ENCODE data around the gene CLDN16.
A peak's percentile ranks its signal among the peaks of the same experiment; 100 is the strongest.

Gene CLDN16, protein sequence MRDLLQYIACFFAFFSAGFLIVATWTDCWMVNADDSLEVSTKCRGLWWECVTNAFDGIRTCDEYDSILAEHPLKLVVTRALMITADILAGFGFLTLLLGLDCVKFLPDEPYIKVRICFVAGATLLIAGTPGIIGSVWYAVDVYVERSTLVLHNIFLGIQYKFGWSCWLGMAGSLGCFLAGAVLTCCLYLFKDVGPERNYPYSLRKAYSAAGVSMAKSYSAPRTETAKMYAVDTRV

DNA sequence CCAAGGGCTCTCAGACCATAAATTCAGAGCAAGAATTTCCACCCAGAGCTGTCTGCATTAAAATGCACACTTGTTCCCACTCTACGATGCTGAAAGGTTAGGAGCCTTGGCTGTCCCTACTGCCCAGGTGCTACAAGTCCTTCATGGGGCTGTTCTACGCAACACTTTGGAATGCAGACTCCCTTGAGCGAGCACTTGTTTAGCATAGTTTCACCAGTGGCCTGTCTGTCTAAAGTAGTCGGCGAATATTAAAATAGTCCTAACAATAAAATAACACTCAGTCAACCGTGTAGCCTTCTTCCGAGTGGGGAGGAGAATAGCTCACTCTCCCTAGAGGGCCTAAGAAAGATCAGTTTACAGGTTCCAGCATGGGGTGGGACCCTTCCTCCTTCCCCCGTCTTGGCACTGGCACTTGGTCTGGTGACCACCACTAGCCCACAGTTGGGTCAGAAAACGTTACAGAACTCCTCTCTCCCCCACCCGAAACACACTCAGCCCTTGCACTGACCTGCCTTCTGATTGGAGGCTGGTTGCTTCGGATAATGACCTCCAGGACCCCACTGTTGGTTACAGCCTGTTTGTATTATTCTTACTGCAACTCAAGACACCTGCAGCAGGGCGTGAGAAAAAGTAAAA lies at the start of gene CLDN16:
Gene CLDN16, plus strand, starts transcription at position 586 of the 636 bp plus-strand sequence. CDS start 167 bp downstream, outside the sequence.
- DNase-seq (ENCODE audit: low spot score) = peak; percentile 90

DNA sequence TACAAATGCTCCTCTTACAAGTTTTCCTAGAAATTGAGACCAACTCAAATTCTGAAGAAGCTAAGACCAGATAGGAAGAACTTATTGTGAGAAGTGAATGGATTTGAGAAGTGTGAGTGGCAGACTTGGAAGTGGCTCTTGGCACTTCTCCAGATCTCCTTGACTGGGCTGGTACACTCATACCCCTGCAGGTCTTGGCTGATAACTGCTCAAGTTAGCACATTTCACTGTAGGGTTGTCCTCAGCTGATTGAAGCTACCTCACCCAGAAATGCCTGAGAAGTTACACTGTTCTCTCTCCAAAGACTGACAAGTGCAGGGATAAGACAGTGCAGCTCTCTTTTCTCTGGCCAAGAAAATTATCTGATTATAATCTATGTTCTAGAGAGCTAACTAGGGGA lies 49.2 kb upstream of the CLDN16 start:
- DNase-seq (ENCODE audit: low spot score) = peak; percentile 90

DNA sequence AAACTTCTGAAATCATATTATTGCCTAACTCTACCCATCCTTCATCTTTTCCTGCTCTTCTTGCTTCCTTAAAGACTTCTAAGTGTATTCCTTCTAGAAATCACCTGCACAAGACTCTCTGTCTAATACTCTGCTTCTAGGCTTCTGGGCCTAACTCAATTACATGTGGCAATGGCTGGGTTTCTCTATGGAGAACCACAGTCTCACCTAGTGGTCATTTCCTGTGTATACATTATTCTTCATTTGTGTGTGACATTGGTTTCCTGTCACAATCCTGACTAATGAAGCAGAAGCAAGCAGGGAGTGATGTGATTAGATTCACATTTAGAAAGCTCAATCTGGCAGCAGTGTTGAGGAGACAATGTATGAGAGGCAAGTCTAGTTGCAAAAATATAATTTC lies 48.8 kb upstream of the CLDN16 start:
- DNase-seq (ENCODE audit: low spot score) = peak; percentile 72

GRCh38 chr3:190340071-190340470 lies 47.9 kb upstream of the CLDN16 start:
- peak; percentile 36 for DNase-seq (ENCODE audit: low spot score)

GRCh38 chr3:190345027-190345821 lies 42.7 kb upstream of the CLDN16 start:
- DNase-seq (ENCODE audit: low spot score) = peak; percentile 100

DNA sequence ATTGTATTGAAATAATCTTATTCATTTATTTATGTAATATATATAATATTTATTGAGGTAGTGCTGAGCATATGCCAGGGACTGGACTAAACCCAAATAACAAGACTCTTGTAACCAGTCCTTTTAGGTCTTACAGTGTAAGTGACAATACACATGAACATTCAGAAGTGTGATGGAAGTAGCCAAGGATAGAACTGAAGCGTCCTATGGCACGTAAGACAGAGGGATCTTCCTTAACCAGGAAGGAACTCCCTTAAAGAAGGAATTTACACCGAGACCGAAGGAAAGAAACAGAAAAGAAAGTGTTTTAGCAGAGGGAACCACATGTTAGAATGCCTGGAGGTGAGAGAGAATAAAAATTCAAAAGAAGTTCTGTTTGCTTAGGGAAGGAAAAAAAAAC lies 42.1 kb upstream of the CLDN16 start:
- peak; percentile 81 for DNase-seq (ENCODE audit: low spot score)

DNA sequence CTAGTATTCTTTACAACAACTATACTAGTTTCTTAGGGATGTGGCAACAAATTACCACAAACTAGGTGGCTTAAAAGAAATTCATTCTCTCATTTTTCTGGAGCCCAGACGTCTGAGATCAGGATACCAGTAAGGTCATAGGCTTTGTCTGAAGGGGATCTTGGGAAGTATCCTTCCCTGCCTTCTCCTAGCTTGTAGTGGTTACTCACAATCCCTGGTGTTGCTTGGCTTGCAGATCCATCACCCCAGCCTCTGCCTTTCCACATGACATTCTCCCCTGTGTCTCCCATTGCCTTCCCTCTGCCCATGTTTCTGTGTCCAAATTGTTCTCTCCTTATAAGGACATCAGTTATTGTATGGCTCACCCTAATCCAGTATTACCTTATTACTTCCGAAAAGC lies 41.4 kb upstream of the CLDN16 start:
- DNase-seq (ENCODE audit: low spot score) = peak; percentile 73

DNA sequence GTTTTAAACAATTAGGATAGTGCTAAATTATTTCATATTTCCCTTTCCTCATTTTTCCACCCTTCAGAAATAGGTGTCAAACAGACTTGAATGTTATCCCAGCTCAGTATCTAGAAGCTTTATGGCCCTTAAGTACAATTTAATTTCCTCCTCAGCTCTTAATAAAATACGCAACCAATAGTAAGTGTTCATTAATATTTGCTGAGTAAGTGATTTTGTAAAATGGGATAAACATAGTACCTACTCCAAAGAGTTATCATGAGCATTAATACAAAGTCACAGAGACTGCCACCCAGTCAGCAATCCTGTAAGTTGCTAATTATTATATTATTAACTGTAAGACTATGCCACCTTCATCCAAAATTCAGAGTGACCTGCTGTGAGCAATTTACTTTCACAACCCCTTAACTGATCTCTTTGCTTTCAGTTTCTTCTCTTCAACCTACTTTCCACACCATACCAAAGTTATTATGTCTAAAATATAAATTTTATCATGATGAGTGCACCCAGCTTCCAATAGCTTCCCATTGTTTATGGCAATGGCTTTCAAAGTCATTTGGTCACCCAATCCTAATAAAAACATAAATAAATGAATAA lies 35.0 kb upstream of the CLDN16 start:
- DNase-seq (ENCODE audit: low spot score) = no peak

GRCh38 chr3:190356246-190356645 lies 31.7 kb upstream of the CLDN16 start:
- DNase-seq (ENCODE audit: low spot score) = no peak

GRCh38 chr3:190357468-190357867 lies 30.5 kb upstream of the CLDN16 start:
- no peak for DNase-seq (ENCODE audit: low spot score)

GRCh38 chr3:190359813-190360212 lies 28.1 kb upstream of the CLDN16 start:
- DNase-seq (ENCODE audit: low spot score) = no peak

- no peak for DNase-seq (ENCODE audit: low spot score)
Measured at GRCh38 chr3:190360228-190360627, 27.7 kb upstream of the CLDN16 start.

GRCh38 chr3:190361791-190362190 lies 26.2 kb upstream of the CLDN16 start:
- no peak for DNase-seq (ENCODE audit: low spot score)

DNA sequence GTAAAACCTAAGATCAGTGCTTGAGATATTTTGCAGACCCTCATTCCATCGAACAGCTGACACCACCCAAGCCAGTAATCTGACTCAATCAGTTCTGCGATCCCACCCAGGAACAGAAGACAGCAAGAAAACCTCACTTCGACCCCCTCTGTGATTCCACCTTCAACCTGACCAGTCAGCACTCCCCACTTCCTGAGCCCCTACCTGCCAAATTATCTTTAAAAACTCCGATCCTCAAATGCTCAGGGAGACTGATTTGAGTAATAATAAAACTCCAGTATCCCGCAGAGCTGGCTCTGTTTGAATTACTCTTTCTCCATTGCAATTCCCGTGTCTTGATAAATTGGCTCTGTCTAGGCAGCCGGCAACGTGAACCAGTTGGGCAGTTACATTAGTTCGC lies 25.7 kb upstream of the CLDN16 start:
- DNase-seq (ENCODE audit: low spot score) = no peak

- peak; percentile 73 for DNase-seq (ENCODE audit: low spot score)
Measured at GRCh38 chr3:190366133-190366532, 21.8 kb upstream of the CLDN16 start.

- DNase-seq (ENCODE audit: low spot score) = no peak
Measured at GRCh38 chr3:190368881-190369280, 19.1 kb upstream of the CLDN16 start.

- DNase-seq (ENCODE audit: low spot score) = no peak
Measured at GRCh38 chr3:190369668-190370295, 18.2 kb upstream of the CLDN16 start.

DNA sequence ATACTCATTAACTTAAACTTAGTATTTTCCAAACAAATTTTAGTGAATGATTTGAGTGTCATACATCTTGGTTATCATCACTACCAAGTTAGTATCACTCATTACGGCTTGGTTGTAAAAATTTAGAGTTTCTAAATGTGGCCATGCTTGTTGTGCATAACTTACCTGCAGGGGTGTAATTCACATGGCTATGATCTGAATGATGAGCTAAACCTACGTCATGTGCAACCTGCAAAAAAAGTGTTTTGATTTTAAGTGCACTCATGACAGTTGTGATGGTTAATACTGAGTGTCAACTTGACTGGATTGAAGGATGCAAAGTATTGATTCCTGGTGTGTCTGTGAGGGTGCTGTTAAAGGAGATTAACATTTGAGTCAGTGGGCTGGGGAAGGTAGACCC lies 17.6 kb upstream of the CLDN16 start:
- no peak for DNase-seq (ENCODE audit: low spot score)

GRCh38 chr3:190371152-190371551 lies 16.8 kb upstream of the CLDN16 start:
- no peak for DNase-seq (ENCODE audit: low spot score)

DNA sequence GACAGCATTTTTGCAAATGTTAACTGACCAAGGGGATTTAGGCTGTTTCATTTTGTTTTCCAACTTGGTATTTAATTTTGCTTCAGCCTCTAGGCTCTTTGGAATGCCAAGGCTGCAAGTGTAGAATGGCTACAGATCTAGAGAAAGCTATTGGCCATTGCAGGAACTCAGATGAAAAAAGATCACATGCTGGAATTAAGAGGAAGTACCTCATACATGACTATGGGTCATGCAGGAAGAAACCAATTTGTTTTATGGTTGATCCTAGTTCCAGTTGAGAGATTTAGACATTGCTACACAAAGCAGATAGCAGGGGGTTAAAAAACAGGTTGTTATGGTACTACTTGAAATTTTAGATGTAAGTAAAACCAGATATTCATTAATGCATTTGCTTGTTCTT lies 12.7 kb upstream of the CLDN16 start:
- peak; percentile 79 for DNase-seq (ENCODE audit: low spot score)

- peak; percentile 31 for DNase-seq (ENCODE audit: low spot score)
Measured at GRCh38 chr3:190375671-190376070, 12.3 kb upstream of the CLDN16 start.

DNA sequence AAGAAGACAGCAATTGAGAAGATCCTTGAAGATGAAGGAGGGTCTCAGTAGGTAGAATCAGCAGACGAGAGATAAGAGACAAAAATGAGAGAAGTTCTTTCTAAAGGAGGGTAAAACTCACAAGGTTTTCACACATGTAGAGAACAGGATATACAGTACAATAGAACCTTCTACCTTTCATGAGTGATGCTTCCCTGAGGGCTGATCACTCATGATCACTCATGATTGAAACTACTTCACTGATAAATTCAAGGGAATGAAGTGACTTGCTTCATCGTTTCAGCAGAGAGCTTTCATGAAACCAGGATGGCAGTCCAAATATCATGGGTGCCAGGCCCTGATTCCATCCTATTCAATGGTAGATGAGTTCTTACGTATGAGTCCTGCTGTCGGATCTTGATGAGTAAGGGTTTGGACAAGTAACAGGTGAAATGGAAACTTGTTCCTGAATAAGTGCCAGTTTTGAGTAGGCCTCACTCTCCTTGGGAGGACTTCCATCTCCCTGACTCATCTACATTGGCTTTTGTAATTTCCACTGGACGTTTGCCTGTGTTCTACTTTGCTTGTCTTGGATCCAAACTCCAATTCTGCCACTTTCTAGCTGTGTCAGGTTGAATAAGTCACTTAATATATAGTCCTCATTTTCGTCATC lies 9.6 kb upstream of the CLDN16 start:
- peak; percentile 84 for DNase-seq (ENCODE audit: low spot score)
